D721Med (cell line): ENCODE measurements around the gene GPR137.

Experiments used
- DNase-seq: peaks from one replicate; pipeline ENCODE4 v3.0.0; 2011; ENCODE audit warnings: low spot score; ENCODE audit not compliant: insufficient read length
- FAIRE-seq: peaks from 2 replicates; lab custom pipeline; 2011; peaks lifted over from hg19 to GRCh38; lab: Jason Lieb, UNC
- CTCF ChIP-seq: IDR thresholded peaks from 2 replicates; pipeline ENCODE4 v1.5.1; 2012; ENCODE audit warnings: mild to moderate bottlenecking, control low read depth; ENCODE audit not compliant: insufficient read depth; ENCODE audit errors: missing control alignments

Gene GPR137

GRCh38 chr11:64269540-64270220, 16.0 kb upstream of the GPR137 start:
- no peak for TF ChIP-seq CTCF
- DNase-seq (no peak), FAIRE-seq (no peak)

- FAIRE-seq (no peak), DNase-seq (no peak)
- no peak for TF ChIP-seq CTCF
These were observed 10.4 kb upstream of the GPR137 start for GRCh38 chr11:64275031-64275800.

- TF ChIP-seq CTCF, result no peak
- no peak for FAIRE-seq
- DNase-seq, result no peak
These were observed 9.8 kb upstream of the GPR137 start for GRCh38 chr11:64275841-64276240.

- no peak for TF ChIP-seq CTCF
- FAIRE-seq (no peak), DNase-seq (no peak)
These were observed 8.8 kb upstream of the GPR137 start for GRCh38 chr11:64276653-64277431.

- FAIRE-seq, result no peak
- DNase-seq, result no peak
- no peak for TF ChIP-seq CTCF
These were observed 7.0 kb upstream of the GPR137 start for GRCh38 chr11:64278576-64279190.

- FAIRE-seq (no peak), DNase-seq (no peak)
- TF ChIP-seq CTCF, result no peak
These were observed 3.5 kb upstream of the GPR137 start for GRCh38 chr11:64281957-64282770.
